NCI-H128 (cell line): ENCODE results near the gene OR6C74.

Experiments used
- DNase-seq: peaks from one replicate; lab custom pipeline; 2025; ENCODE audit not compliant: unreplicated experiment; lab: John Stamatoyannopoulos, UW

The OR6C74 gene

DNA sequence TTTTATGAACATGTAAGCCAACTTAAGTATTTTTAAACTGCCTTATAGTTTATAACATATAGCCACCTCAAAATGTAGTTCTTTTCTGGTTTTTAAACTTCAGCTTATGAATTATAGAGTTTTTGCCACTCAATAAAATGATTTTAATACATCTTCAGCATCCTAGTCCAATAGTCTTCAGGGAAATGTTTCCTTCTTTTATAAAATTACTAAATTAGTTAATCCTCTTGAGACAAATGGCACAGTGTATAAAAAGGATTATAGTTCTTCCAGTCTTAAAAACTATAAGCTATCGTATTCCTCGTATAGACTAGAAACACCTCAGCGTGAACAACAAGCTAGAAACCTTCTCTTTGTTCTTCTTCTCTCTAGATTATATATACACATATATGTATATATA is at the start of gene OR6C74:
OR6C74 (plus strand) TSS at position 301 of the 400 bp plus-strand sequence. CDS start 2,679 bp downstream, outside the sequence.
- DNase-seq: no peak

DNA sequence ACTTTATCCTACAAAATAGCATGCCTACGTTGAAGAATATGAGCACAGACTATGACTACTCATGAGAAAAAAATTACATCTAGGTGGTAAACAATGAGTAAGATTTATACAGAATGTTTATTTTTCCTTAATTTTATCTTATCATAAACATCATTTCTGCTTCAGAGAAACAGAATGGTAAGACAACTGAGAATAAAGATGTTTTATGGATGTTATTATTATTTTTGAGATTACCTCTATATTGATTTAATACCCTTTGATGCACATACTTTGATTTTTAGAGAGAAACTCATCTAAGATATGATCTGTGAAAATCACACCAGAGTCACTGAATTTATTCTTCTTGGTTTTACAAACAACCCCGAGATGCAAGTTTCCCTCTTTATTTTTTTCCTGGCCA is 23.7 kb upstream of the OR6C74 start, which contains the start of gene OR10A7:
OR10A7 (plus strand) TSS at position 301 of the 400 bp plus-strand sequence; CDS start at position 301, 0 bp downstream.
- no peak for DNase-seq

DNA sequence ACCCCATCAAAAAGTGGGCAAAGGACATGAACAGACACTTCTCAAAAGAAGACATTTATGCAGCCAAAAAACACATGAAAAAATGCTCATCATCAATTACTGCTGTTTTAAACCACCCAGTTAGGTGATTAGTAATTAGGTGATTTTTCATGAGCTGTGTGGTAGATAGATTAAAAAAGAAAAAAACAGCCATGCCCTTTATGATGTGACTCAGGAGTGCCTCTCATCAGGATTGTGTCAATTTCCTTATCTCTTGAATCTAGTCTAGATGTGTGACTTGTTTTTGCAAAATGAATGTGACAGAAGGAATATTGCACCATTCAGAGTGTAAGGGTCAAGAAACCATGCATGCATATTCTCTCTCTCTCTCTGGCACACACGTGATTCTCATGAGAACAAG is 17.9 kb upstream of the OR6C74 start:
- no peak for DNase-seq

DNA sequence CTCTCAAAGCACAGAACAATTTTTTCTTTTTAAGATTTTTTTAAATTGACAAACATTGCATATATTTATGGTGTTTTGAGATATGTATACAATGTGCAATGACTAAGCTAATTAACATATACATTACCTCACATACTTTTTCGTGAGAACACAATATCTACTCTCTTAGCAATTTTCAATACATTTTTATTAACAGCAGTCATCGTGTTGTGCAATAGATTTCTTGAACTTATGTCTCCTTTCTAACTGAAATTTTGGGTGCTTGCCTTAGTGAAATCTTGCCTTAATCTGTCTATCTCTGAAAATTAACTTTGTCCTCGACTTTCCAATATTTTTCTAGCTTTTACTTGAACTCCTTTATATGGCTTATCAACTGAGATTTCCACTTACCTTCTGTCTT is 16.8 kb upstream of the OR6C74 start:
- DNase-seq: no peak

DNA sequence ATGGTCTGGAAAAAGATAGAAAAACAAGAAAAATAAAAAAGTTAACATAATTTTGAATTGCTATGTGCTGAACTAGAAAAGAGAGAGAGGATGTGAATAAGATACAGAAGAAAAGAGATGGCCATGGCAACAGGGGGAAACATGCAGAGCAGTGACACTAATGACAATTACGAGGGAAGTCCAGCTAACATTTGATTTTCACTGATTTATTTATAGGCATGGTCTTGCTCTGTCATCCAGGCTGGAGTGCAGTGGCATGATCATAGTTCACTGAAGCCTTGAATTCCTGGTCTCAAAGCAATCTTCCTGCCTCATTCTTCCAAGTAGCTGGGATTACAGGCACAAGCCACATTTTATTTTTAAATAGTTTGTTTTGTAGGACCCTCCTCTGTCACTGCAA is 1.8 kb downstream of the OR6C74 start:
- DNase-seq: no peak

DNA sequence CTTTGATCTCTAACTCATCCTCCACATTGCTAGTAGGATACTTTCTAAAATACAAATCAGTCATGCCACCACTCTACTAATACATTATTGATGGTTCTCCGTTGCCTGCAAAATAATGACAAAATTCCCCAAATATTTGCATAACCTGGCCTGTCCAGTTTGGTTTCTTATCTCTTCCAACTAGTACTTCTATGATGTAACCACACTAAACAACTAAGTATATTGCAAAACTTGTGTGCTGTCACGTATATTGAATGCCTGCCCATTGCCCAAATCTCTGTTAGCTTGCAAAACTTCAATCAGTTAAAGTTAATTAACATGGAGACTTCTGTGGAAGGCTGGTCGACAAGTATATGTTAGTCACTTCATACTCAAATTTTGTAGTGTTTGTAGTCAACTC is 6.5 kb downstream of the OR6C74 start:
- DNase-seq: no peak

DNA sequence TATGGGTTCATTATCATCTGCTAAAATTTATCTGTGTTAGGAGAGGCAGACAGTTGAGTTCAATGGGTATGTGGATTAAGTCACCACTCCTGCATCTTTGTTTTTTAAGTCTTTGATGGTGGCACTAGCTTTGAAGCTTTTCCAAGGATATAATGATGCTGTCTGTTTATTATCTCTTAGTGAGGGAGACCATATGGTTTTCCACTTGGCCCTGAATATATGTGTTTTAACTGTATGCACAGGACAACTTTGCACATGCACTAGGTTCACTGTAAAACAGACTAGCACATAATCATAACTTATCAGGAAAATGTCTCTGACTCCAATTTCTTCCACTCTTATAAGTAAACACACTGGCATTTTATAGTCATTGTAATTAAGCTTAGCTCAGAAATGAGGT is 8.9 kb downstream of the OR6C74 start:
- DNase-seq: no peak

DNA sequence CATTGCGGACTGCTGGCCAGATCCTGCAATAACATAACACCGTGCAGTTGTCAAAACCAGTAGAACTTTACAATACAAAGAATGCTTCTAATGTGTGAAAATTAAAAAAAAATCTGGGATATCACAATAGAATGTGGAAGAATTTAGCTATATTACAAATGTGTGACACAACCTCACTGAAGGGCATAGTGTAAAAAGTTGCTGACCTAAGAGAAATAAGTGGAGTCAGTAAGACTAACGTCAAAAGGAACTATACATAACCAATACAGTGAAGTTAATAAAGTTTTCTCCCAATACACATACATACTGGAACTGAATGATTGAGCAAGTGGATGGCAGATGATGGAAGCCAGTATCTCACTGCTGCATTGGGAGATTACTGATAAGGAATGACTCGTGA is 12.4 kb downstream of the OR6C74 start:
- DNase-seq: no peak

DNA sequence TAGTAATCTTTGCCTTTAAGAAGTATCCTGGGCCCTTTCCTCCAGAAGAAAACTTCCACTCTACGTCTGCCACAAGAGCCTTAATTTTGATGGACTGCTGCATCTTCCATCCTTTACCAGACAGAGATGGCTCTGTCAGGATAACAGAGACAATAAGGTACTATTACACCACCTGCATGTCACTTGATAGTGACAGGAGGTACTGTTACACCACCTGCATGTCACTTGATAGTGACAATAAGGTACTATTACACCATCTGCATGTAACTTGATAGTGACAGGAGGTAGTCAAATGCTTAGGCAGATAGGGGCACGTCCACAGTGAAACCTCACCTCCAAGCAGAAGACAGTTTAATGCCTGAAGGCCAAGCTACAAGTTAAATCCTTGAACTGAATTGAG is 13.9 kb downstream of the OR6C74 start:
- DNase-seq: no peak

DNA sequence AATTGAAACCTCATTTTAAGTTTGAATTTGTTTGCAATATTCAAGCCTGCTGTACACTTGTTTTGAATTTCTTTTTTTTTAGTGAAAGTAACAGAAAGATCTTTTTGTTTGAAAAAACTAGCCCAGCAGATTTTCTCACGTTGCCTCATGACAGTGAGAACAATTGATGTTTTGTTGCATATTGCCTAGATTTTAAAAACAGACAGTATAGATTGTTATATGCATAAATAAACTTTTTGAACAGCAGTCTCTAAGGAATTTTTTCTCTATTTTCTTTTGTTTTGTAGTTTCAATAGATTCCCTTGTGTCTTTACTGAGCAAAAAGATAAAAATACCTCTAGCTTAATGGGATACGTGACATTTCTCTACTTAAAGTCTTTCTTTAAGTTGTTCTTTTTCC is 36.6 kb downstream of the OR6C74 start:
- no peak for DNase-seq

DNA sequence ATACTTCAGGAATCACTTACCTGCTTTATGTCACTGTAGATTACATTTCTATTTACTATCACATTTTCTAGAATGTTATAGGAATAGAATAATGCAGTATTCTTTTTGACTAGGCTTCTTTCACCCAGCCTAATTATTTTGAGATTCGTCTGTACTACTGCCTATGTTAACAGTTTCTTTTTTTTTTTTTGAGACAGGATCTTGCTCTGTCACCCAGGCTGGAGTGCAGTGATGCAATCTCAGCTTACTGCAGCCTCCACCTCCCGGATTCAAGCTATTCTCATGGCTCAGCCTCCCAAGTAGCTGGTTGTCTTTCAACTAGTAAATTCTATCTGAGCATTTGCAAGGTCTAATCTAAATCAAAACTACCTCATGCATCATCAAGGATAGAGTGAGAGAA is 45.6 kb downstream of the OR6C74 start:
- no peak for DNase-seq
